Activated T-helper 2 cell treated with anti-CD3 and anti-CD28 coated beads, Interferon-gamma antibody, Interleukin-2, Interleukin-4, amounts not matched to agents 10 μg/mL and 5 μg/mL and 100 μg/mL, durations not matched to agents 14 hours and 24 hours and 36 hours (primary cell): ENCODE data around the gene CATSPERD. TPM values are rescaled to one million over a fixed set of nuclear protein-coding genes. Genes with fewer than 3 reads are reported as not detected.
"Not testable (repeated sequence)": the region's sequence is repeated elsewhere in the genome, so short reads cannot be mapped to it uniquely, and the experiment has no call there.

Source experiments
- DNase-seq: peaks from one replicate; pipeline ENCODE4 v3.0.0; 2021; ENCODE audit warnings: low spot score
- H3K27ac Mint-ChIP-seq: one replicate; pipeline ENCODE4 v1.8.0; 2021; ENCODE audit warnings: mixed read lengths
- H3K27me3 Mint-ChIP-seq: one replicate; pipeline ENCODE4 v1.8.0; 2021; ENCODE audit warnings: low read depth, mixed read lengths
- H3K36me3 Mint-ChIP-seq: one replicate; pipeline ENCODE4 v1.8.0; 2021; ENCODE audit warnings: low read depth, mixed read lengths
- H3K4me1 Mint-ChIP-seq: one replicate; pipeline ENCODE4 v1.8.0; 2021; ENCODE audit warnings: low read depth, mixed read lengths
- H3K4me3 Mint-ChIP-seq: one replicate; pipeline ENCODE4 v1.8.0; 2021; ENCODE audit warnings: low read depth, mild to moderate bottlenecking, moderate library complexity, mixed read lengths
- H3K9me3 Mint-ChIP-seq: one replicate; pipeline ENCODE4 v1.8.0; 2021; ENCODE audit warnings: mixed read lengths
- intact Hi-C: fragments of 100-400 bp; cut with micrococcal nuclease; formaldehyde crosslinking; loops from one replicate; pipeline ENCODE4 v1.15.1; 2023
- total RNA-seq: library from RNA; stranded (reverse); gene quantifications from 2 replicates; pipeline ENCODE4 v1.2.3, GENCODE V29; 2022

CATSPERD gene
- total RNA-seq, 1 donor from 2014 or later = not detected

DNA sequence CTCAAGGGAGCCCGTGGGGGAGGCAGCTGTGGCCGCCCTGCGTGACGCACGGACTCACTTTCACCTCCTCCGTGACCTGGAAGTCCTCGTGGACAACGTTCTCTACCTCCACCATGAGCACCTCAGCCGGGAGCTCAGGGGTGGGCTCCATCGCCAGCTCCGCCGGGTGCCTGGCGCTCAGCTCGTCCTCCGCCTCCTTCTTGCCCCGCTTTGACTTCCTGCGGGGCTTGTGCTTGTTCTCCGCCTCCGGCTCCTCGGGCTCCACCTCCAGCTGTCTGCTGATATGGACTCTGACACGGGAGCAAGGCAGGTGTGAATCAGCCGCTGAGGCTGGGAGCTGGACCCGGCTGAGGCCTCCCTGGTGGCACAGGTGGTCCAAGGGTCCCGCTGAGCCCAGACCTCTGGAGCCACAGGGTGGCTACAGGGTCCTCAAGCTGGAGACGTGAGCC is 8.7 kb upstream of the CATSPERD start:
- H3K9me3 Mint-ChIP-seq = no peaks in the 10 kb centered on the region
- no peak overlapping the region for H3K4me3 Mint-ChIP-seq
- no peak overlapping the region for H3K27ac Mint-ChIP-seq
- no peaks in the 10 kb centered on the region for H3K27me3 Mint-ChIP-seq
- H3K36me3 Mint-ChIP-seq = peaks cover 59% of the 10 kb centered on the region
- no peak for DNase-seq
- H3K4me1 Mint-ChIP-seq = peaks cover 3% of the 10 kb centered on the region
- intact Hi-C loops = no loop called here

DNA sequence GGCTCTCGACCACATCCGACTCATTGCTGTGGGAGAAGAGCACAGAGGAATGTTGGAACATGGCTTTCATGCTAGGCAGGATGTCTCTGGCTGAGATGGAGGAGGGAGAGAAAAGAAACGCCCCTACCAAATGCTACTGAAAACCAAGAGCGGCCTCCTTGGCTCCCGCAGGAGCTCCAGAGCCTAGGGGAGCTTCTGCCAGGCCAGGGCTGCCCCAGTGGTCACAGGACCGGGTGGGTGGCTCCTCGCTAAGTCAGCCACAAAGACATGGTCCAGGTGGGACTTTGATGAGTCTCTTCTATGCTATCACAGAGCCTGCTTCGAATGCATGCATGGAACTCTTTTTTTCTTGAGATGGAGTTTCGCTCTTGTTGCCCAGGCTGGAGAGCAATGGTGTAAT is 7.2 kb upstream of the CATSPERD start:
- Mint-ChIP-seq H3K4me3 (no peak overlapping the region), H3K36me3 (peaks cover 64% of the 10 kb centered on the region), H3K9me3 (no peaks in the 10 kb centered on the region), H3K27ac (no peak overlapping the region), H3K27me3 (no peaks in the 10 kb centered on the region), H3K4me1 (peaks cover 14% of the 10 kb centered on the region)
- intact Hi-C loops = no loop called here
- no peak for DNase-seq

DNA sequence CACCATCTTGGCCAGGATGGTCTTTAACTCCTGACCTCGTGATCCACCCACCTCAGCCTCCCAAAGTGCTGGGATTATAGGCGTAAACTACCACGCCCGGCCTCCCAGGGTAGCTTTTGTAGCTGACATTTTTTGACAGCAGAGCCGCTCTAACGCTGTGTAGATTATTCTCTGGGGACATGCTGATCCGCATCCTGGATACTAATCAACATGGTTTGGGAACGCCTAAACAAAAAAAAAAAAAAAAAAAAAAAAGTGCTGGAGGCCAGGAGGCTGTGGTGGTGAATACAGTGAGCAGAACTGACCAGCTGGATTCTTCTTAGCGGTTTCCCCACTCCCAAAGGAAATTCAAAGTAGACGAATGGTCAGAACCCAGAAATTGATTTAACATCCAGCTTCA is 5.6 kb upstream of the CATSPERD start:
- Mint-ChIP-seq H3K27ac (no peak overlapping the region), H3K36me3 (peaks cover 67% of the 10 kb centered on the region), H3K9me3 (no peaks in the 10 kb centered on the region), H3K4me3 (no peak overlapping the region), H3K4me1 (peaks cover 17% of the 10 kb centered on the region), H3K27me3 (no peaks in the 10 kb centered on the region)
- DNase-seq = no peak
- intact Hi-C loops = no loop called here

GRCh38 chr19:5717215-5717935 is 3.1 kb upstream of the CATSPERD start:
- peaks cover 49% of the 10 kb centered on the region for H3K36me3 Mint-ChIP-seq
- peaks cover 20% of the 10 kb centered on the region for H3K4me1 Mint-ChIP-seq
- H3K27ac Mint-ChIP-seq = peak overlapping the region; percentile 94
- no peaks in the 10 kb centered on the region for H3K9me3 Mint-ChIP-seq
- H3K4me3 Mint-ChIP-seq = peak overlapping the region; percentile 93
- H3K27me3 Mint-ChIP-seq = no peaks in the 10 kb centered on the region
- DNase-seq = no peak
- intact Hi-C loops = no loop called here

GRCh38 chr19:5718037-5718578 is 2.3 kb upstream of the CATSPERD start:
- intact Hi-C loops = no loop called here
- peak overlapping the region; percentile 93 for H3K4me3 Mint-ChIP-seq
- DNase-seq = no peak
- H3K27ac Mint-ChIP-seq = peak overlapping the region; percentile 94
- peaks cover 20% of the 10 kb centered on the region for H3K4me1 Mint-ChIP-seq
- no peaks in the 10 kb centered on the region for H3K9me3 Mint-ChIP-seq
- H3K36me3 Mint-ChIP-seq = peaks cover 46% of the 10 kb centered on the region
- no peaks in the 10 kb centered on the region for H3K27me3 Mint-ChIP-seq

GRCh38 chr19:5718579-5719273 is 1.7 kb upstream of the CATSPERD start:
- intact Hi-C loops = no loop called here

DNA sequence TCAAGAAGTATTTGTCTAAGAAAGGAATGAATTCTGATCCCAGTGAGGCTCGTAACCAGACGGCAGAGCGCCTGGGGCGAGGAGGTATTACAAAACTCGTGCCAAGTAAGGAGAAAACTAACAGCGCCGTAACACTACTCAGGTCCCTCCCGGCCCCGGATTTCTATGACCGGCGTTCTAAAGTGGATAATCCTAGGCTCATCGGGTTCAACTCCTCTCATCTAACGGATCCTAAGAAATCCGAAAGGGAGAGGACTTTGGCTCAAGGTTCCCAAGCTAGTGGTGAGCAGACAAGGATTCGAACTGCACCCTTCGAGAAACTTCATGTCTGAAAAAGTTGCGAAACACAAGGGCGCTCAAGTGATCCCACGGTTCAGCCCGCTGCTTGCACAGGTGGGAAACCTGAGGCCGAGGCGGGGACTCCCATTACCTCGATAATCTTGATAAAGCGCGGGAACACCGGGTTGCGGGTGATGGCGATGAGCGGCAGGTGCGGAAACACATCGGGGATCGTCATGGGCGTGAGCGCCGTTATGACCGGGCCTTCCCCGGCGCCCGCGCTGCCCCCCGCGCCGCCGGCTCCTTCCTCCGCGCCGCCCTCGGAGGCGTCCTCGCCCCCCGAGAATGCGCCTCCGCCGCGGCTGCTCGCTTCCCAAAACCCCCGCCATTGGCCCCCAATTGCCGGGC is 1.0 kb upstream of the CATSPERD start:
- H3K9me3 Mint-ChIP-seq = no peaks in the 10 kb centered on the region
- H3K4me3 Mint-ChIP-seq = peak overlapping the region; percentile 93
- H3K27ac Mint-ChIP-seq = peak overlapping the region; percentile 94
- intact Hi-C loops = no loop called here
- DNase-seq = peak; percentile 40
- H3K27me3 Mint-ChIP-seq = no peaks in the 10 kb centered on the region
- peaks cover 20% of the 10 kb centered on the region for H3K4me1 Mint-ChIP-seq
- peaks cover 33% of the 10 kb centered on the region for H3K36me3 Mint-ChIP-seq

More at GRCh38 chr19:5718579-5719273, 1.7 kb upstream of the CATSPERD start:
- H3K4me1 Mint-ChIP-seq = peaks cover 20% of the 10 kb centered on the region
- H3K27me3 Mint-ChIP-seq = no peaks in the 10 kb centered on the region
- peaks cover 39% of the 10 kb centered on the region for H3K36me3 Mint-ChIP-seq
- H3K27ac Mint-ChIP-seq = peak overlapping the region; percentile 94
- no peaks in the 10 kb centered on the region for H3K9me3 Mint-ChIP-seq
- peak; percentile 42 for DNase-seq
- peak overlapping the region; percentile 93 for H3K4me3 Mint-ChIP-seq

DNA sequence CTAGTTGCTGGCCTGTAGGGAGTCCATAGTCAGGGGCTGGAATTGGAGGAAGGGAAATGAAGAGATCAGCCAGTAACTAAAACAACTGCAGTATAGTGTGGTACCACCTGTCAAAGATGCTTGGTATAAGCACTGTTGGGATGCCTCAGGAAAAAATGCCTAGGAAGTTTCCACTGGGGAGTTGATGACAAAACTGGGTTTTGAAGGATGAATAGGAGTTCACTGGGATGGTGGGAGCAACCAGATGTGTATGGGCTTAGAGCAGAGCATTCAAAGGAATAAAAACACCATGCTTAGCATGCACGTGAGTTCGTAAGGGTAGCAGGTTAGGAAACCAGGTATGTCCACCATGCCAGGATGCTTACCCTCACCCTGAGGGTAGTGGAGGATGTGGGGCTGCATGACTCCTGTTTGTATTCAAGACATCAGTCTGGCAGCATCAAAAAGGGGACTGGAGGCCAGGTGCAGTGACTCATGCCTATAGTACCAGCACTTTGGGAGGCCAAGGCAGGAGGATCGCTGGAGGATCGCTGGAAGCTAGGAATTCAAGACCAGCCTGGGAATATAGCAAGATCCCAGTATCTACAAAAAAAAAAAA is 7.1 kb downstream of the CATSPERD start:
- no peak for DNase-seq
- no peaks in the 10 kb centered on the region for H3K27me3 Mint-ChIP-seq
- no peaks in the 10 kb centered on the region for H3K4me1 Mint-ChIP-seq
- intact Hi-C loops = no loop called here
- no peaks in the 10 kb centered on the region for H3K36me3 Mint-ChIP-seq
- H3K4me3 Mint-ChIP-seq = no peak overlapping the region
- H3K27ac Mint-ChIP-seq = no peak overlapping the region
- no peaks in the 10 kb centered on the region for H3K9me3 Mint-ChIP-seq

- DNase-seq, H3K27ac Mint-ChIP-seq, H3K9me3 Mint-ChIP-seq, H3K36me3 Mint-ChIP-seq, H3K4me3 Mint-ChIP-seq, H3K27me3 Mint-ChIP-seq, H3K4me1 Mint-ChIP-seq, intact Hi-C loops: not testable (repeated sequence)
Observed at GRCh38 chr19:5733172-5733571, 12.7 kb downstream of the CATSPERD start.

DNA sequence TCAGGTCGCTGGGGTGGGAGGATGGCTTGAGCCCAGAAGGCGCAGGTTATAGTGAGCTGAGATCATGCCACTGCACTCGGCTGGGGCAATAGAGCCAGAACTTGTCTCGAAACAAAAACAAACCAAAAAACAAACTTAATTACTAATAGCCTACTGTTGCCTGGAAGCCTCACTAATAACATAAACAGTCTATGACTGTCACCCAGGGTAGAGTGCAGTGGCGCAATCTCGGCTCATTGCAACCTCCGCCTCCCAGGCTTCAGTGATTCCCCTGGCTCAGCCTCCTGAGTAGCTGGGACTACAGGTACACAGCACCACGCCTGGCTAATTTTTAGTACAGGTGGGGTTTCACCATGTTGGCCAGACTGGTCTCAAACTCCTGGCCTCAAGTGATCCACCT is 18.0 kb downstream of the CATSPERD start:
- no peaks in the 10 kb centered on the region for H3K36me3 Mint-ChIP-seq
- no peaks in the 10 kb centered on the region for H3K9me3 Mint-ChIP-seq
- H3K27me3 Mint-ChIP-seq = no peaks in the 10 kb centered on the region
- no peak for DNase-seq
- H3K4me1 Mint-ChIP-seq = no peaks in the 10 kb centered on the region
- H3K4me3 Mint-ChIP-seq = no peak overlapping the region
- no peak overlapping the region for H3K27ac Mint-ChIP-seq
- intact Hi-C loops = no loop called here

- Mint-ChIP-seq H3K27me3 (no peaks in the 10 kb centered on the region), H3K36me3 (no peaks in the 10 kb centered on the region), H3K27ac (no peak overlapping the region), H3K4me1 (no peaks in the 10 kb centered on the region), H3K4me3 (no peak overlapping the region), H3K9me3 (no peaks in the 10 kb centered on the region)
- intact Hi-C loops = no loop called here
- DNase-seq = no peak
Observed at GRCh38 chr19:5742051-5742450, 21.6 kb downstream of the CATSPERD start.

DNA sequence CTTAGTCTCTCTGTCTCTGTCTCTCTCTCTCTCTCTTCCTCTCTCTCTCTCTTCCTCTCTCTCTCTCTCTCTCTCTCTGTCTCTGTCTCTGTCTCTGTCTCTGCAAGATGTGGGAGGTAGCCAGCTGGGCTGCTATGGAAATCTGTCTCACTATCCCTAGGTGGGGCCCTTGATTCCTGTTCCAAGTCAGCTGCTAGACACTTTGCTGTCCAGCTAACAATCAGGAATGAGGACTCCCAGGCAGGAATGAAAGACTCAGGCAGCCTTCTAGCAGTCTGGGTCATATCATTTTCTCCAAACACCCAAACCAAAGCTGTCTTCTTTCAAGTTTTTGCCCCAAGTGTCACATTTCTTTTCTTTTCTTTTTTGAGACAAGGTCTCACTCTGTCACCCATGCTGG is 23.2 kb downstream of the CATSPERD start:
- no peaks in the 10 kb centered on the region for H3K27me3 Mint-ChIP-seq
- no peak overlapping the region for H3K4me3 Mint-ChIP-seq
- H3K36me3 Mint-ChIP-seq = no peaks in the 10 kb centered on the region
- intact Hi-C loops = no loop called here
- no peaks in the 10 kb centered on the region for H3K4me1 Mint-ChIP-seq
- H3K27ac Mint-ChIP-seq = no peak overlapping the region
- DNase-seq = no peak
- no peaks in the 10 kb centered on the region for H3K9me3 Mint-ChIP-seq
